MM.1S (cell line): ENCODE results near the gene PRKCE.

ENCODE experiments used
- EZH2 ChIP-seq: fragments of 300-600 bp; sonication (generic); optimal IDR thresholded peaks from 2 replicates; pipeline ENCODE3; 2017; ENCODE audit warnings: low read depth, mild to moderate bottlenecking, antibody characterized with exemption, low read length, mixed read lengths
- EZH2phosphoT487 ChIP-seq: fragments of 300-600 bp; sonication (generic); IDR thresholded peaks from 2 replicates; pipeline ENCODE4 v1.6.1; 2018; ENCODE audit warnings: antibody characterized with exemption, low read length
- TF ChIP-seq, protein P1 (sequence below): fragments of 300-600 bp; sonication (generic); IDR thresholded peaks from 2 replicates; pipeline ENCODE4 v1.5.1; 2016; ENCODE audit warnings: antibody characterized with exemption, low read length, mixed read lengths

DNA sequence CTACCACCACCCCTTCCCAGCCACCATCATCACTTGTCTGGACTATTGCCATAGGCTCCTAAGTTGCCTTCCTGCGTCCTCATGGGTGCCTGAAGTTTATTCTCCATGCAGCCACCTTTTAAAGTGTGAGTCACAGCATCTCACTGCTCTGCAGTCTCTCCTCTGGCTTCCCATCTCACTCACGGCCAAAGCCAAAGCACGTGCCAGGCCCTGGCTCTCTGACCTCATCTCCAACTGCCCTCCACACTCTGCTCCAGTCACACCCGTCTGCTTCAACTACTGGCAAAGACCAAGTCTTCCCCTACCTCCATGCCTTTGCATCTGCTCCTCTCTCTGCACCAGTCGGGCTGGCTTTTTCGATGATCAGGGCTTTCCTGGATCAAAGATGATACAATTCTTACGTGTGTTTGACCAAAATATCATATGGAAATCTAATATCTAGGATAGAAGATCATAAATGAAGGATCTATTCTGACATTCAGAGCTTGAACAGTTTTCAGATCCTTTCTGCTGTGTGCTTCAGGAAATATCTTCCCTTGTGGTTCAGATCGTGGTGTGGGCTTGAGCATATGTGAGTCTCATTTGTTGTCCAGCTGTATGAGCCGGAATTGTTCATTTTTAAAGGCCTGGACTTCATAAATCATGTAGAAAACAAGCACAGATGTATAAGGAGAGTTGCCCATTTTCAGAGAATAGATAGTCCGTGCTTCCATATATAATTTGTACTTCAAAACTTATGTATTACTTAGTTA, 175.6 kb downstream of the PRKCE start:
- TF ChIP-seq EZH2phosphoT487 (no peak), EZH2 (no peak)
- TF ChIP-seq, protein P1, sequence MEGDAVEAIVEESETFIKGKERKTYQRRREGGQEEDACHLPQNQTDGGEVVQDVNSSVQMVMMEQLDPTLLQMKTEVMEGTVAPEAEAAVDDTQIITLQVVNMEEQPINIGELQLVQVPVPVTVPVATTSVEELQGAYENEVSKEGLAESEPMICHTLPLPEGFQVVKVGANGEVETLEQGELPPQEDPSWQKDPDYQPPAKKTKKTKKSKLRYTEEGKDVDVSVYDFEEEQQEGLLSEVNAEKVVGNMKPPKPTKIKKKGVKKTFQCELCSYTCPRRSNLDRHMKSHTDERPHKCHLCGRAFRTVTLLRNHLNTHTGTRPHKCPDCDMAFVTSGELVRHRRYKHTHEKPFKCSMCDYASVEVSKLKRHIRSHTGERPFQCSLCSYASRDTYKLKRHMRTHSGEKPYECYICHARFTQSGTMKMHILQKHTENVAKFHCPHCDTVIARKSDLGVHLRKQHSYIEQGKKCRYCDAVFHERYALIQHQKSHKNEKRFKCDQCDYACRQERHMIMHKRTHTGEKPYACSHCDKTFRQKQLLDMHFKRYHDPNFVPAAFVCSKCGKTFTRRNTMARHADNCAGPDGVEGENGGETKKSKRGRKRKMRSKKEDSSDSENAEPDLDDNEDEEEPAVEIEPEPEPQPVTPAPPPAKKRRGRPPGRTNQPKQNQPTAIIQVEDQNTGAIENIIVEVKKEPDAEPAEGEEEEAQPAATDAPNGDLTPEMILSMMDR: no peak
